ENCODE measurements around the gene YPEL1.

- no peak for TF ChIP-seq CEBPB (IDR thresholded peaks at IDR 0.05)
- no peak for TF ChIP-seq TAF1 (IDR thresholded peaks at IDR 0.05; ENCODE audit: low read depth)
- TF ChIP-seq YY1 (IDR thresholded peaks at IDR 0.05; ENCODE audit: low read depth): no peak
These were observed 84.0 kb downstream of the YPEL1 start for GRCh38 chr22:21651521-21652009.

All from Ishikawa (cell line).